HepG2 (cell line): ENCODE results near the gene RNF113A. TPM values are rescaled to one million over a fixed set of nuclear protein-coding genes. Genes with fewer than 3 reads are reported as not detected.

Experiments
- GTF2F1 ChIP-seq: fragments of 150-350 bp; IDR thresholded peaks from 2 replicates; pipeline ENCODE4 v1.6.1; 2014; ENCODE audit warnings: low read length
- SETDB1 ChIP-seq: sonication (generic); formaldehyde crosslinking; IDR thresholded peaks from 2 replicates; pipeline ENCODE4 v1.5.1; 2020; ENCODE audit warnings: missing genetic modification reagents, mild to moderate bottlenecking, borderline replicate concordance
- ZFP36 ChIP-seq: fragments of 150-350 bp; IDR thresholded peaks from 2 replicates; pipeline ENCODE4 v1.6.1; 2018; ENCODE audit warnings: borderline replicate concordance, low read length, low read depth; ENCODE audit not compliant: partially characterized antibody
- ZNF264 ChIP-seq: sonication (generic); formaldehyde crosslinking; IDR thresholded peaks from 2 replicates; pipeline ENCODE4 v1.4.0; 2020; ENCODE audit warnings: missing genetic modification reagents
- ZNF564 ChIP-seq: sonication (generic); formaldehyde crosslinking; IDR thresholded peaks from 2 replicates; pipeline ENCODE4 v1.8.1; 2023; ENCODE audit warnings: mild to moderate bottlenecking, missing genetic modification reagents
- ZNF674 ChIP-seq: sonication (generic); formaldehyde crosslinking; IDR thresholded peaks from 2 replicates; pipeline ENCODE4 v1.5.0; 2020; ENCODE audit warnings: low read depth, mild to moderate bottlenecking, missing genetic modification reagents
- polyA plus RNA-seq, 8 experiments: library from polyadenylated mRNA; depleted of rRNA in 3 of 8; stranded (reverse) in 7 of 8; unstranded in 1 of 8; fragments of >200 nt; fragmentation: Illumina TruSeq in 4 of 8; extraction: Trizol in 4 of 8; gene quantifications; 2 replicates each; pipeline versions ENCODE4 v1.2.1 to v1.2.3, GENCODE V29; 2011 to 2016; ENCODE audit warnings: low read depth in 4 of 8, missing spikeins in 1 of 8, mixed read lengths in 1 of 8; ENCODE audit not compliant: insufficient read depth in 1 of 8
- total RNA-seq, 5 experiments: library from RNA; depleted of rRNA; stranded (reverse); fragments of >200 nt; fragmentation: Illumina TruSeq; extraction: Trizol; gene quantifications; 2 replicates each; pipeline ENCODE4 v1.2.3, GENCODE V29; 2016; ENCODE audit warnings: low read depth in 1 of 5
- TF ChIP-seq, protein P1 (sequence below): sonication (generic); formaldehyde crosslinking; IDR thresholded peaks from 2 replicates; pipeline ENCODE4 v1.5.1; 2020; ENCODE audit warnings: mild to moderate bottlenecking, missing genetic modification reagents, moderate library complexity
- TF ChIP-seq, protein P2 (sequence below): sonication (generic); formaldehyde crosslinking; IDR thresholded peaks from 2 replicates; pipeline ENCODE4 v1.5.1; 2020; ENCODE audit warnings: mild to moderate bottlenecking, moderate library complexity, missing genetic modification reagents
- TF ChIP-seq, protein P3 (sequence below): IDR thresholded peaks from 2 replicates; pipeline ENCODE4 v1.6.1; 2016; ENCODE audit warnings: low read depth, borderline replicate concordance
- TF ChIP-seq, protein P4 (sequence below): sonication (generic); formaldehyde crosslinking; IDR thresholded peaks from 2 replicates; pipeline ENCODE4 v1.5.0; 2020; ENCODE audit warnings: mild to moderate bottlenecking, missing genetic modification reagents
- TF ChIP-seq, protein P5 (sequence below): sonication (generic); IDR thresholded peaks from 2 replicates; pipeline ENCODE4 v1.6.1; 2016; ENCODE audit warnings: low read depth, borderline replicate concordance
- TF ChIP-seq, protein P6 (sequence below): sonication (generic); formaldehyde crosslinking; conservative IDR thresholded peaks from 2 replicates; pipeline ENCODE4 v1.4.0; 2020; ENCODE audit warnings: mild to moderate bottlenecking, missing genetic modification reagents, moderate library complexity

The RNF113A gene
- total and polyA plus RNA-seq, 2 of the 13 experiments (the other 11 are each of a cell fraction or from before 2014, with no cell fraction given), result 14.0 to 15.4 TPM

DNA sequence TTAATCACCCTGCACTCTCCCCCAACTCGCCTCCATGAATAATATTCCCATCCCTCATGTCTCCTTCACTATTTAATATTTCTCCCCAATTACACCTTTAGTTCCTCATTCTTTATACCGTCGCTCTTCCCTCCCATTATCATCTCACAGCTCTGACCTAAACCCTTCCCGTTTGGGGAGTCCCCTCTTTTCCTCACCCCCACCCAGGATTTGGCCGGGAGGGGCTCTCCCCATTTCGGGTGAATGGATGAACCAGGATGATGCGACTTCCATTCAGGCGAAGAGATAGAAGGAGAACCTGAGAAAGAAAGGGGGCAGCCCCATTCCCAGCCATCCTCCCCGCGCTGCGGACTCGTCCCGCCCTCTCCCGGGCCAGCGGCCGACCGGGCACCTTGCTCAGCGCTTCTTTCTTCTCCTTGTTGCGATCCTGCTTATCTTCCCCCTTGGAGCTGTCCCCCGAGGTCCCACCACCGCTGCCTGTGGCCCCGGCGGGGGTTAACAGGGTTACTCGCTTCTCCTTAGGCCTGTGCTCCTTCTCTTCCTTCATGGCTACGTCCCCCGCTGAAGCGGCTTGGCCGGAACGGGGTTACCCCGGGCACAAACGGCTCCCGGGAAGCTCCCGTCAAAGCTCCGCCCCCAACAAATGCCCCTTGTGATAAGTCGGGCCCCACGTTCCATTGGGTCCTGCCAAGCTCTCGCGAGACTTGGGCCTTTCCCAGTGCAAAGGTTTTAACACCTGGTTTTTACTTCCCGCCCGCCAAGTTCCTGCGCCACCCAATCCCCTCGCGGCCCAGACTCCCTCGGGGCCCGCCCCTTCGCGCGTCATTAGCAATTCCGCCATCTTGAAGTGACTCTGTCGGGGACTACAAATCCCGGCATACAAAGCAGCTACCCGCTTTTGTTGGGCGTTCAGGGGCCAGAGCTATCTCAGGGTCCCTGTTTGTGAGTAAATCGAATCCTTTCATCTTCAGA, 18.9 kb downstream of the RNF113A start, which contains the start of gene UPF3B (continued):
- TF ChIP-seq, protein P1, sequence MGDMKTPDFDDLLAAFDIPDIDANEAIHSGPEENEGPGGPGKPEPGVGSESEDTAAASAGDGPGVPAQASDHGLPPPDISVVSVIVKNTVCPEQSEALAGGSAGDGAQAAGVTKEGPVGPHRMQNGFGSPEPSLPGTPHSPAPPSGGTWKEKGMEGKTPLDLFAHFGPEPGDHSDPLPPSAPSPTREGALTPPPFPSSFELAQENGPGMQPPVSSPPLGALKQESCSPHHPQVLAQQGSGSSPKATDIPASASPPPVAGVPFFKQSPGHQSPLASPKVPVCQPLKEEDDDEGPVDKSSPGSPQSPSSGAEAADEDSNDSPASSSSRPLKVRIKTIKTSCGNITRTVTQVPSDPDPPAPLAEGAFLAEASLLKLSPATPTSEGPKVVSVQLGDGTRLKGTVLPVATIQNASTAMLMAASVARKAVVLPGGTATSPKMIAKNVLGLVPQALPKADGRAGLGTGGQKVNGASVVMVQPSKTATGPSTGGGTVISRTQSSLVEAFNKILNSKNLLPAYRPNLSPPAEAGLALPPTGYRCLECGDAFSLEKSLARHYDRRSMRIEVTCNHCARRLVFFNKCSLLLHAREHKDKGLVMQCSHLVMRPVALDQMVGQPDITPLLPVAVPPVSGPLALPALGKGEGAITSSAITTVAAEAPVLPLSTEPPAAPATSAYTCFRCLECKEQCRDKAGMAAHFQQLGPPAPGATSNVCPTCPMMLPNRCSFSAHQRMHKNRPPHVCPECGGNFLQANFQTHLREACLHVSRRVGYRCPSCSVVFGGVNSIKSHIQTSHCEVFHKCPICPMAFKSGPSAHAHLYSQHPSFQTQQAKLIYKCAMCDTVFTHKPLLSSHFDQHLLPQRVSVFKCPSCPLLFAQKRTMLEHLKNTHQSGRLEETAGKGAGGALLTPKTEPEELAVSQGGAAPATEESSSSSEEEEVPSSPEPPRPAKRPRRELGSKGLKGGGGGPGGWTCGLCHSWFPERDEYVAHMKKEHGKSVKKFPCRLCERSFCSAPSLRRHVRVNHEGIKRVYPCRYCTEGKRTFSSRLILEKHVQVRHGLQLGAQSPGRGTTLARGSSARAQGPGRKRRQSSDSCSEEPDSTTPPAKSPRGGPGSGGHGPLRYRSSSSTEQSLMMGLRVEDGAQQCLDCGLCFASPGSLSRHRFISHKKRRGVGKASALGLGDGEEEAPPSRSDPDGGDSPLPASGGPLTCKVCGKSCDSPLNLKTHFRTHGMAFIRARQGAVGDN (CRISPR knock-in tag), result peak; percentile 65
- TF ChIP-seq, protein P2, sequence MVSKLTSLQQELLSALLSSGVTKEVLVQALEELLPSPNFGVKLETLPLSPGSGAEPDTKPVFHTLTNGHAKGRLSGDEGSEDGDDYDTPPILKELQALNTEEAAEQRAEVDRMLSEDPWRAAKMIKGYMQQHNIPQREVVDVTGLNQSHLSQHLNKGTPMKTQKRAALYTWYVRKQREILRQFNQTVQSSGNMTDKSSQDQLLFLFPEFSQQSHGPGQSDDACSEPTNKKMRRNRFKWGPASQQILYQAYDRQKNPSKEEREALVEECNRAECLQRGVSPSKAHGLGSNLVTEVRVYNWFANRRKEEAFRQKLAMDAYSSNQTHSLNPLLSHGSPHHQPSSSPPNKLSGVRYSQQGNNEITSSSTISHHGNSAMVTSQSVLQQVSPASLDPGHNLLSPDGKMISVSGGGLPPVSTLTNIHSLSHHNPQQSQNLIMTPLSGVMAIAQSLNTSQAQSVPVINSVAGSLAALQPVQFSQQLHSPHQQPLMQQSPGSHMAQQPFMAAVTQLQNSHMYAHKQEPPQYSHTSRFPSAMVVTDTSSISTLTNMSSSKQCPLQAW, result peak; percentile 40; the same call in 1 of the 2 replicates
- no peak for TF ChIP-seq SETDB1 (CRISPR knock-in tag)
- no peak for TF ChIP-seq ZFP36
- no peak for TF ChIP-seq ZNF564 (CRISPR knock-in tag)
- TF ChIP-seq, protein P3, sequence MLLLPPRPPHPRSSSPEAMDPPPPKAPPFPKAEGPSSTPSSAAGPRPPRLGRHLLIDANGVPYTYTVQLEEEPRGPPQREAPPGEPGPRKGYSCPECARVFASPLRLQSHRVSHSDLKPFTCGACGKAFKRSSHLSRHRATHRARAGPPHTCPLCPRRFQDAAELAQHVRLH (CRISPR knock-in tag), result peak; percentile 37; the same call in 1 of the 2 replicates
- no peak for TF ChIP-seq ZNF674 (CRISPR knock-in tag)
- TF ChIP-seq, protein P4, sequence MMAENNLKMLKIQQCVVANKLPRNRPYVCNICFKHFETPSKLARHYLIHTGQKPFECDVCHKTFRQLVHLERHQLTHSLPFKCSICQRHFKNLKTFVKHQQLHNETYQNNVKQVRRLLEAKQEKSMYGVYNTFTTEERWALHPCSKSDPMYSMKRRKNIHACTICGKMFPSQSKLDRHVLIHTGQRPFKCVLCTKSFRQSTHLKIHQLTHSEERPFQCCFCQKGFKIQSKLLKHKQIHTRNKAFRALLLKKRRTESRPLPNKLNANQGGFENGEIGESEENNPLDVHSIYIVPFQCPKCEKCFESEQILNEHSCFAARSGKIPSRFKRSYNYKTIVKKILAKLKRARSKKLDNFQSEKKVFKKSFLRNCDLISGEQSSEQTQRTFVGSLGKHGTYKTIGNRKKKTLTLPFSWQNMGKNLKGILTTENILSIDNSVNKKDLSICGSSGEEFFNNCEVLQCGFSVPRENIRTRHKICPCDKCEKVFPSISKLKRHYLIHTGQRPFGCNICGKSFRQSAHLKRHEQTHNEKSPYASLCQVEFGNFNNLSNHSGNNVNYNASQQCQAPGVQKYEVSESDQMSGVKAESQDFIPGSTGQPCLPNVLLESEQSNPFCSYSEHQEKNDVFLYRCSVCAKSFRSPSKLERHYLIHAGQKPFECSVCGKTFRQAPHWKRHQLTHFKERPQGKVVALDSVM (CRISPR knock-in tag), result peak; percentile 1; the same call in 1 of the 2 replicates
- TF ChIP-seq, protein P5, sequence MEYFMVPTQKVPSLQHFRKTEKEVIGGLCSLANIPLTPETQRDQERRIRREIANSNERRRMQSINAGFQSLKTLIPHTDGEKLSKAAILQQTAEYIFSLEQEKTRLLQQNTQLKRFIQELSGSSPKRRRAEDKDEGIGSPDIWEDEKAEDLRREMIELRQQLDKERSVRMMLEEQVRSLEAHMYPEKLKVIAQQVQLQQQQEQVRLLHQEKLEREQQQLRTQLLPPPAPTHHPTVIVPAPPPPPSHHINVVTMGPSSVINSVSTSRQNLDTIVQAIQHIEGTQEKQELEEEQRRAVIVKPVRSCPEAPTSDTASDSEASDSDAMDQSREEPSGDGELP, result 0 out of 2 replicates have a peak, but pooled peaks have one; percentile 33
- TF ChIP-seq, protein P6, sequence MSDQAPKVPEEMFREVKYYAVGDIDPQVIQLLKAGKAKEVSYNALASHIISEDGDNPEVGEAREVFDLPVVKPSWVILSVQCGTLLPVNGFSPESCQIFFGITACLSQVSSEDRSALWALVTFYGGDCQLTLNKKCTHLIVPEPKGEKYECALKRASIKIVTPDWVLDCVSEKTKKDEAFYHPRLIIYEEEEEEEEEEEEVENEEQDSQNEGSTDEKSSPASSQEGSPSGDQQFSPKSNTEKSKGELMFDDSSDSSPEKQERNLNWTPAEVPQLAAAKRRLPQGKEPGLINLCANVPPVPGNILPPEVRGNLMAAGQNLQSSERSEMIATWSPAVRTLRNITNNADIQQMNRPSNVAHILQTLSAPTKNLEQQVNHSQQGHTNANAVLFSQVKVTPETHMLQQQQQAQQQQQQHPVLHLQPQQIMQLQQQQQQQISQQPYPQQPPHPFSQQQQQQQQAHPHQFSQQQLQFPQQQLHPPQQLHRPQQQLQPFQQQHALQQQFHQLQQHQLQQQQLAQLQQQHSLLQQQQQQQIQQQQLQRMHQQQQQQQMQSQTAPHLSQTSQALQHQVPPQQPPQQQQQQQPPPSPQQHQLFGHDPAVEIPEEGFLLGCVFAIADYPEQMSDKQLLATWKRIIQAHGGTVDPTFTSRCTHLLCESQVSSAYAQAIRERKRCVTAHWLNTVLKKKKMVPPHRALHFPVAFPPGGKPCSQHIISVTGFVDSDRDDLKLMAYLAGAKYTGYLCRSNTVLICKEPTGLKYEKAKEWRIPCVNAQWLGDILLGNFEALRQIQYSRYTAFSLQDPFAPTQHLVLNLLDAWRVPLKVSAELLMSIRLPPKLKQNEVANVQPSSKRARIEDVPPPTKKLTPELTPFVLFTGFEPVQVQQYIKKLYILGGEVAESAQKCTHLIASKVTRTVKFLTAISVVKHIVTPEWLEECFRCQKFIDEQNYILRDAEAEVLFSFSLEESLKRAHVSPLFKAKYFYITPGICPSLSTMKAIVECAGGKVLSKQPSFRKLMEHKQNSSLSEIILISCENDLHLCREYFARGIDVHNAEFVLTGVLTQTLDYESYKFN (CRISPR knock-in tag), result peak; percentile 44; the same call in 1 of the 2 replicates
- no peak for TF ChIP-seq ZNF264 (CRISPR knock-in tag)
- no peak for TF ChIP-seq GTF2F1
